ENCODE data around the gene OR5AR1.

- no peak for TF ChIP-seq EZH2 (IDR thresholded peaks at IDR 0.05)
- no peak for TF ChIP-seq POLR2AphosphoS5 (IDR thresholded peaks at IDR 0.05; ENCODE audit: borderline replicate concordance, low read depth, low read length)
Measured at GRCh38 chr11:56670984-56671383, 7.5 kb downstream of the OR5AR1 start.
